NB4 (cell line): Measurements from ENCODE around the gene NCBP1.

ENCODE experiments used
- DNase-seq: peaks from one replicate; pipeline ENCODE4 v3.0.0; 2010; ENCODE audit warnings: low read depth
- H3K4me3 ChIP-seq: one replicate; pipeline ENCODE4 v1.5.1; 2011; ENCODE audit warnings: mild to moderate bottlenecking, low read depth, low read length, moderate library complexity
- CTCF ChIP-seq: IDR thresholded peaks from one replicate; pipeline ENCODE4 v1.5.1; 2012; ENCODE audit warnings: low read depth, low read length
- MAX ChIP-seq: IDR thresholded peaks from 2 replicates; pipeline ENCODE4 v1.6.1; 2011; ENCODE audit warnings: low read depth, low read length
- MYC ChIP-seq: IDR thresholded peaks from 2 replicates; pipeline ENCODE4 v1.6.1; 2011; ENCODE audit warnings: low read depth, low read length
- POLR2A ChIP-seq: IDR thresholded peaks from 2 replicates; pipeline ENCODE4 v1.6.1; 2011; ENCODE audit warnings: mild to moderate bottlenecking; ENCODE audit not compliant: insufficient read length; ENCODE audit errors: extremely low read depth

The NCBP1 gene

GRCh38 chr9:97717866-97718265 lies 84.2 kb downstream of the NCBP1 start:
- no peak for DNase-seq
- H3K4me3 ChIP-seq, result no peak overlapping the region
- TF ChIP-seq POLR2A, result no peak
- no peak for TF ChIP-seq CTCF
- no peak for TF ChIP-seq MAX
- no peak for TF ChIP-seq MYC

- DNase-seq, result no peak
- no peak overlapping the region for H3K4me3 ChIP-seq
- TF ChIP-seq MAX (no peak), POLR2A (no peak), CTCF (no peak)
Observed at GRCh38 chr9:97721396-97721795, 87.8 kb downstream of the NCBP1 start.

GRCh38 chr9:97722331-97722730 lies 88.7 kb downstream of the NCBP1 start:
- no peak for DNase-seq
- H3K4me3 ChIP-seq, result no peak overlapping the region
- TF ChIP-seq POLR2A (no peak), MYC (no peak), MAX (no peak), CTCF (no peak)
